Stimulated activated CD4-positive, alpha-beta T cell treated with anti-CD3 and anti-CD28 coated beads, Interleukin-12 subunit alpha, Interleukin-12 subunit beta, amount 100 ng/mL, for 48 hours (primary cell): ENCODE measurements around the gene BBIP1.

Experiments
- DNase-seq, 3 donors: peaks; one replicate each; pipeline ENCODE4 v3.0.0-alpha.2; 2020; ENCODE audit warnings: low read depth in 2 of 3, low spot score in 1 of 3

BBIP1 gene

GRCh38 chr10:110863956-110864355 lies 55.0 kb downstream of the BBIP1 start:
- DNase-seq: no peak

- DNase-seq: no peak
Measured at GRCh38 chr10:110863361-110863760, 55.6 kb downstream of the BBIP1 start.

DNA sequence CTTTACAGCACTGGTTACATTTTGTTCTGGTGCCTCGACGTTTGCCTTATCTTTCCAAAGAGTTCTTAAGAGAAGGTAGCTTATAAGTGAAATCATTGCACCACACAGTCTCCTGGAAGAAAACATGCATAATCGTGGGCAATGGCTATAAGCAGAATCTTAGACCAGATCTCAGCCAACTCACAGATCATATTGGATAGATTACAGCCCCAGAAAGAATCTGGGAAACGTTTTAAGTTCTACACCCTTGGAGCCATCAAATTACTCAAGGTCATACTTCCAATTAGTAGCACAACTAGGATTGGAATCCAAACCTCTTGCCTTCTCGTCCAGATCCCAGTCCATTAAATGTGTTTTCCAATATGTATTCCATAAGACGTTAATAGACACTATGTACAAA lies 56.0 kb downstream of the BBIP1 start:
- DNase-seq: no peak

GRCh38 chr10:110861930-110862649 lies 56.9 kb downstream of the BBIP1 start:
- no peak for DNase-seq

DNA sequence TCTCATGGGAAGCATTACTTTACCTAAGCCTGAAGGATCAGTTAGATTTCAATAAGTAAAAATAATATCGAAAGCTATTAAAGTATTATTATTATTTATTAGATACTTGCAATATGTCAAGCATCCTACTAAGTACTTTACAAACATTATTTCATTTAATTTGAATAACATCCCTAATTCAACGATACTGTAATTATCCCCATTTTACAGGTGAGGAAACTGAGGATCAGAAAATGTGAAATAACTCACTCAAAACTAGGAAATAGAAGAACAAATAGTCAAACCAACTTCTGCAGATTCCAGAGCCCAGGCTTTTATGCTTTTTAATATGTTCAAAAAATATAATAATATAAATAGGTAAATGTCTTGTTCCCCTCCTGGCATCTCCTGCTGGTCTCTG lies 57.5 kb downstream of the BBIP1 start:
- DNase-seq: no peak

- no peak for DNase-seq
Measured at GRCh38 chr10:110860576-110861241, 58.3 kb downstream of the BBIP1 start.

DNA sequence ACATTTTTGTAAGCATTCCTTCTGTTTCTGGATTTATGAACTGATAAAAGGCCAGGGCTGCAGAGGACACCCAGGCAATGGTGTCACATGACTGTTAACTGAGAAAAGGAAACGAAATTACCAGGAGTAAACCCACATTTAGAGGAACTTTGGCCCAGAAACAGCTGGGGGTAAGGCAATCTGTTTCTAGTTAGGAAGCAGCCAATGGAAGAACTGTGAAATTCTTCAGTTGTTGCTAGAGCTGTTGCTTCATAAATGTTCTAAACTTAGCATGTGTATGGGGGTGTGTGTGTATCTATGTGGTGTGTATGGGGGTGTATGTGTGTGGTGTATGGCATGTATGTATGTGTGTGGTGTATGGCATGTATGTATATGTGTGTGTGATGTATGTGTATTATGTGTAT lies 59.0 kb downstream of the BBIP1 start:
- no peak for DNase-seq

GRCh38 chr10:110859206-110859972 lies 59.6 kb downstream of the BBIP1 start:
- no peak for DNase-seq

- DNase-seq: no peak
Measured at GRCh38 chr10:110858297-110858934, 60.6 kb downstream of the BBIP1 start.

DNA sequence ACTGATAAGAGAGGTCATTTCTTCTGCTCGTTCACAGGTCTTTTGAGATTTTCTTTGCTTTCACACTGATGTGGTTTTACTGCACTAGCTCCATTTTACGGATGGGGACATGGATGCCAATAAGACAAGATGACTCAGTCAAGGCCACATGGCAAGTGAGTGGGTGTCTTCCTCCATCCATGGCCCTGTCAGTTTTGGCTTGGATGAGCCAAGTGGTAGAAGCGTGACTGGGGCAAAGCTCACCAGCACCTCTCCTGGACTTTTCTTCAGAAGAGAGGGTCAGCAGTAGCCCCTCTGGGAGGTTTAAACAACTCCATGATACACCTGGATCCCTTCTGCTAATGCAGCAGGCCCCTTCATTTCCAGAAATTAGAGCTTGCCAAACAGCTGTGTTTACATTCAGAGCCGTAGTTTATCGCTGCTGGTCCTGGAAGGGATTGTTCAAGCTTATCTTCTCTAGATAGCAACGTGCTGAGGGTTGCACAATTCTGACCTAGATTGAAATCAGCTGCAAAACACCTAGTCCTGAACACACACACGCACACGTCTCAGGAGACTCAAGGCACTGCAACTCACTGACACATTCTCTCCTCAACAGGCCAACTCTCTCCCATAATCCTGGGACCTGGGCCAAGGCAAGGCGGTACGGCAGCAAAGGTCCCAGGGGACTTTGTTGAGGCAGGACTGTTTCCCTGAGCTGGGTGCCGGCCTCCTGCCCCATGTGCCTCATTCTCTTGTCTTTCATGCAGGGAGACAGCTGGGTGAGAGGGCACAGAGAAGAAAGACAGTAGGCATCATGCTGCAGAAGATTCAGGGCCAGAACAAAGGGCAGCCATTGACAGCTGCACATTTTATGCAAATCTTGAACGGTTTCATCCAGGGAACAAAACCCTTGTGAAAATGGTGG lies 61.5 kb downstream of the BBIP1 start:
- no peak for DNase-seq

GRCh38 chr10:110853921-110854605 lies 64.9 kb downstream of the BBIP1 start:
- DNase-seq: no peak

GRCh38 chr10:110852947-110853346 lies 66.0 kb downstream of the BBIP1 start:
- no peak for DNase-seq

DNA sequence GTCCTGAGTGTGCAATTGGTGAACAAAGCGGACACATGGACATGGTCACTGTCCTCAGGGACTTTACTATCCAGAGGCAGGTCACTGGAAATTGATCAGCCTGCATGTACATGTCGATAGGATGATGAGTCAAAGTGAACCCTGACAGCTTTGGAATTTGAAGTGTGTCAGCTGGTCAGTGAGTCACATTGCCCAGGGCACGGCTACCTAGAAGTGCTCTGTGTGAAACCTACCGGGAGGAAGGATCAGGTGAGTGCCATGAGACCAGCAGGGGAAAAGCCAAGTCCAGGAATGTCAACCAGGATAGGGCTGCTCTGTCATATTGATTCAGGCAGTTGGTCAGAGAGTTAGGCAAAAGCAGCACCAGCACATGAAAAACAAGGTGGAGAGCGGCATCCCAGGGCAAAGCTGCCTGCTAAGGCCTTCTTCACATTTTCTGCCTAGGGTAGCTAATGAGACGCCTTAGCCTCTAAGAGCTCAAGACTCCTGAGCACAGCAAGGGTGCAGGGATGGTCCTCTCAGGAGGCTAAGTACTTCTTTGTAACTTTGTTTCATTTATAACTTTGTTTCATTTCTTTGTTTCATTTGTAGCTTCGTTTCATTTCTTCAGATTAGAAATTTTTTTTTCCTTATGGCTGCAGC lies 66.6 kb downstream of the BBIP1 start:
- no peak for DNase-seq

GRCh38 chr10:110851020-110851612 lies 67.9 kb downstream of the BBIP1 start:
- DNase-seq: no peak

DNA sequence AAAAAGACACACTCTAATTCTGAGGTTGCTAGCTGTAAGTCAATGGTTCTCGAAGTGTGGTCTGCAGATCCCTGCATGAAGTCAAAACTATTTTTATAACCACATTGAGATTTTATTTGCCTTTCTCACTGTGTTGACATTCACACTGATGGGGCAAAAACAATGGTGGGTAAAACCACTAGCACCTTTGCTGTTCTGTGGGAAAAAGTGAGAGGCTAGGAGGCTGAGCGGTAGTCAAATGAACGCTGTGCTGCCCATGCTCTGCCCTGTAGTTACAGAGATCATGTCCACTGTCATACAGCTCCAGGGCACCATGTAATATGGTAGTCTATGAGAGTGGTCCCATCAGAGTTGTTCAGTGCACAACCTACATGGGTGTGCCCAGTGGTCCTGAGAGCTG lies 68.9 kb downstream of the BBIP1 start:
- DNase-seq: no peak
